Left ventricle myocardium inferior (tissue), 1 donor: ENCODE measurements around the gene CFAP45. TPM values are rescaled to one million over a fixed set of nuclear protein-coding genes. Genes with fewer than 3 reads are reported as not detected.

Experiments
- DNase-seq: peaks from one replicate; pipeline ENCODE4 v3.0.0-alpha.2; 2020
- H3K27ac ChIP-seq: fragments of 200-600 bp; replicated peaks from 2 replicates; pipeline ENCODE4 v1.8.0; 2021
- H3K27me3 ChIP-seq: fragments of 200-600 bp; 2 replicates; pipeline ENCODE4 v1.8.0; 2021; ENCODE audit warnings: low read depth
- H3K36me3 ChIP-seq: fragments of 200-600 bp; 2 replicates; pipeline ENCODE4 v1.8.0; 2021
- H3K4me1 ChIP-seq: fragments of 200-600 bp; 2 replicates; pipeline ENCODE4 v1.8.0; 2021
- H3K4me3 ChIP-seq: fragments of 200-600 bp; 2 replicates; pipeline ENCODE4 v1.8.0; 2021; ENCODE audit warnings: mild to moderate bottlenecking, moderate library complexity
- H3K9me3 ChIP-seq: fragments of 200-600 bp; replicated peaks from 2 replicates; pipeline ENCODE4 v1.8.0; 2021
- CTCF ChIP-seq: fragments of 200-600 bp; IDR thresholded peaks from 2 replicates; pipeline ENCODE4 v1.8.0; 2021; ENCODE audit warnings: antibody characterized with exemption, mild to moderate bottlenecking, borderline replicate concordance
- intact Hi-C: fragments of 100-400 bp; cut with micrococcal nuclease; formaldehyde crosslinking; loops from one replicate; pipeline ENCODE4 v1.11.0; 2022
- total RNA-seq: library from RNA; stranded (reverse); fragmentation: NEBNext Ultra II Directional; extraction: Animal tissue kit (Norgen Biotek cat#: 25700); gene quantifications from one replicate; pipeline ENCODE4 v1.2.1, GENCODE V29; 2021
- donor health status: DM: no; HTN: yes; CAD: no; lungs with severe emphysema.

Gene CFAP45
- total RNA-seq, 1 donor from 2014 or later = 1.1 TPM

GRCh38 chr1:159849626-159850366, 50.2 kb downstream of the CFAP45 start:
- intact Hi-C loops = no loop called here

GRCh38 chr1:159848326-159848725, 51.6 kb downstream of the CFAP45 start:
- H3K27me3 ChIP-seq = no peaks in the 10 kb centered on the region
- intact Hi-C loops = no loop called here
- peaks cover 5% of the 10 kb centered on the region for H3K4me1 ChIP-seq
- no peaks in the 10 kb centered on the region for H3K9me3 ChIP-seq
- H3K4me3 ChIP-seq = no peak overlapping the region
- TF ChIP-seq CTCF = no peak
- no peaks in the 10 kb centered on the region for H3K36me3 ChIP-seq
- no peak for DNase-seq
- H3K27ac ChIP-seq = no peak overlapping the region

More at GRCh38 chr1:159849626-159850366, 50.2 kb downstream of the CFAP45 start:
- no peaks in the 10 kb centered on the region for H3K9me3 ChIP-seq
- DNase-seq = no peak
- H3K36me3 ChIP-seq = no peaks in the 10 kb centered on the region
- H3K27ac ChIP-seq = no peak overlapping the region
- TF ChIP-seq CTCF = no peak
- H3K4me3 ChIP-seq = no peak overlapping the region
- no peaks in the 10 kb centered on the region for H3K27me3 ChIP-seq
- H3K4me1 ChIP-seq = peaks cover 19% of the 10 kb centered on the region

- H3K27ac ChIP-seq = no peak overlapping the region
- H3K27me3 ChIP-seq = no peaks in the 10 kb centered on the region
- H3K4me1 ChIP-seq = no peaks in the 10 kb centered on the region
- TF ChIP-seq CTCF = no peak
- H3K36me3 ChIP-seq = no peaks in the 10 kb centered on the region
- no peak for DNase-seq
- intact Hi-C loops = no loop called here
- H3K9me3 ChIP-seq = no peaks in the 10 kb centered on the region
- no peak overlapping the region for H3K4me3 ChIP-seq
Observed at GRCh38 chr1:159847231-159847630, 52.7 kb downstream of the CFAP45 start.

GRCh38 chr1:159845751-159846629, 54.0 kb downstream of the CFAP45 start:
- H3K9me3 ChIP-seq = no peaks in the 10 kb centered on the region
- H3K4me1 ChIP-seq = no peaks in the 10 kb centered on the region
- TF ChIP-seq CTCF = no peak
- H3K27ac ChIP-seq = no peak overlapping the region
- no peak for DNase-seq
- H3K27me3 ChIP-seq = no peaks in the 10 kb centered on the region
- no peaks in the 10 kb centered on the region for H3K36me3 ChIP-seq
- intact Hi-C loops = no loop called here
- H3K4me3 ChIP-seq = no peak overlapping the region

GRCh38 chr1:159843459-159843858, 56.5 kb downstream of the CFAP45 start:
- no peak for DNase-seq
- Histone ChIP-seq H3K27ac (no peak overlapping the region), H3K27me3 (no peaks in the 10 kb centered on the region), H3K4me1 (no peaks in the 10 kb centered on the region), H3K9me3 (no peaks in the 10 kb centered on the region), H3K36me3 (peaks cover 5% of the 10 kb centered on the region), H3K4me3 (no peak overlapping the region)
- intact Hi-C loops = no loop called here
- no peak for TF ChIP-seq CTCF
